H1 (cell line): ENCODE measurements around the gene TMPRSS3. TPM values are rescaled to one million over a fixed set of nuclear protein-coding genes. Genes with fewer than 3 reads are reported as not detected.

Experiments
- CTCF ChIA-PET: fragments of 300-600 bp; sonication (Branson Sonifier 250); formaldehyde crosslinking; loops from one replicate; lab custom pipeline; 2021; ENCODE audit not compliant: partially characterized antibody; lab: Charles Lee
- POLR2A ChIA-PET: fragments of 300-600 bp; sonication (Branson Sonifier 250); formaldehyde crosslinking; loops from one replicate; lab custom pipeline; 2021; ENCODE audit warnings: inconsistent platforms; ENCODE audit not compliant: partially characterized antibody; lab: Charles Lee
- DNase-seq, 2 experiments: peaks; one replicate each; pipeline versions ENCODE4 v3.0.0 to v3.0.0-alpha.2; 2010 to 2022; ENCODE audit warnings: low spot score in 2 of 2, low read depth in 1 of 2, mixed read lengths in 1 of 2
- FAIRE-seq: peaks from 2 replicates; lab custom pipeline; 2011; peaks lifted over from hg19 to GRCh38; lab: Jason Lieb, UNC
- H2AFZ ChIP-seq: 2 replicates; pipeline ENCODE4 v1.8.1; 2012; ENCODE audit warnings: low read length, inconsistent platforms
- H2AK5ac ChIP-seq: 2 replicates; pipeline ENCODE4 v1.6.1; 2013; ENCODE audit warnings: low read depth, low read length
- H2BK120ac ChIP-seq: replicated peaks from 2 replicates; pipeline ENCODE3; 2013; ENCODE audit warnings: low read depth, low read length, inconsistent platforms
- H2BK12ac ChIP-seq: 2 replicates; pipeline ENCODE4 v1.6.1; 2013; ENCODE audit warnings: low read depth, low read length
- H2BK15ac ChIP-seq: 2 replicates; pipeline ENCODE4 v1.6.1; 2013; ENCODE audit warnings: low read length
- H2BK20ac ChIP-seq: 2 replicates; pipeline ENCODE4 v1.6.1; 2013; ENCODE audit warnings: low read length
- H2BK5ac ChIP-seq: 2 replicates; pipeline ENCODE4 v1.6.1; 2013; ENCODE audit warnings: low read depth, low read length
- H3K14ac ChIP-seq: 2 replicates; pipeline ENCODE4 v1.6.1; 2013; ENCODE audit warnings: inconsistent platforms; ENCODE audit not compliant: insufficient read length
- H3K18ac ChIP-seq: 2 replicates; pipeline ENCODE4 v1.6.1; 2013; ENCODE audit warnings: low read length; ENCODE audit errors: extremely low read depth
- H3K23ac ChIP-seq: 2 replicates; pipeline ENCODE4 v1.6.1; 2013; ENCODE audit warnings: inconsistent platforms; ENCODE audit not compliant: insufficient read length
- H3K23me2 ChIP-seq: 2 replicates; pipeline ENCODE4 v1.6.1; 2013; ENCODE audit warnings: low read depth, low read length
- H3K27ac ChIP-seq: 2 replicates; pipeline ENCODE4 v1.6.1; 2011; ENCODE audit warnings: low read depth, low read length, inconsistent platforms
- H3K27me3 ChIP-seq, 4 experiments: replicated peaks in 1 of 4; 1 replicate in 1 of 4; 2 replicates in 3 of 4; pipeline versions ENCODE4 v1.6.1 to v1.8.1; 2011 to 2013; ENCODE audit warnings: low read length in 3 of 4, mild to moderate bottlenecking in 3 of 4, inconsistent platforms in 2 of 4, mixed read lengths in 2 of 4, moderate library complexity in 1 of 4; ENCODE audit not compliant: control insufficient read depth in 3 of 4, insufficient read depth in 3 of 4; ENCODE audit errors: extremely low read depth in 1 of 4
- H3K36me3 ChIP-seq, 4 experiments: 2 replicates each; pipeline versions ENCODE4 v1.6.1 to v1.8.1; 2011 to 2013; ENCODE audit warnings: mild to moderate bottlenecking in 4 of 4, low read length in 3 of 4, moderate library complexity in 2 of 4, control low read depth in 1 of 4, inconsistent platforms in 1 of 4; ENCODE audit not compliant: insufficient read depth in 4 of 4, control insufficient read depth in 2 of 4
- H3K4ac ChIP-seq: replicated peaks from 2 replicates; pipeline ENCODE3; 2013; ENCODE audit warnings: low read length, low read depth, mixed read lengths, inconsistent platforms; ENCODE audit not compliant: insufficient read length
- H3K4me1 ChIP-seq, 4 experiments: replicated peaks in 1 of 4; 1 replicate in 1 of 4; 2 replicates in 3 of 4; pipeline versions ENCODE4 v1.6.1 to v1.8.1; 2011 to 2013; ENCODE audit warnings: low read length in 3 of 4, inconsistent platforms in 2 of 4, mixed read lengths in 1 of 4; ENCODE audit not compliant: insufficient read depth in 4 of 4, control insufficient read depth in 3 of 4
- H3K4me2 ChIP-seq, 2 experiments: 2 replicates each; pipeline versions ENCODE4 v1.6.1 to v1.8.1; 2011 to 2013; ENCODE audit warnings: low read depth in 2 of 2, low read length in 2 of 2, control low read depth in 1 of 2, inconsistent platforms in 1 of 2, mild to moderate bottlenecking in 1 of 2; ENCODE audit not compliant: insufficient read depth in 1 of 2
- H3K4me3 ChIP-seq, 4 experiments: fragments of 200-600, 300-600 bp in 1 of 4; sonication (generic), shearing (Covaris generic), sonication (Bioruptor Twin) in 1 of 4; 2 replicates each; pipeline versions ENCODE4 v1.5.1 to v1.8.1; 2011 to 2016; ENCODE audit warnings: low read length in 4 of 4, low read depth in 3 of 4, control low read depth in 2 of 4, inconsistent platforms in 2 of 4, mild to moderate bottlenecking in 2 of 4, mixed read lengths in 1 of 4, moderate library complexity in 1 of 4; ENCODE audit not compliant: insufficient read depth in 2 of 4; ENCODE audit errors: extremely low read depth in 1 of 4
- H3K56ac ChIP-seq: replicated peaks from 2 replicates; pipeline ENCODE3; 2013; ENCODE audit warnings: low read depth, mild to moderate bottlenecking, mixed read lengths, low read length, inconsistent platforms; ENCODE audit not compliant: insufficient read length
- H3K79me1 ChIP-seq: 2 replicates; pipeline ENCODE4 v1.6.1; 2013; ENCODE audit warnings: low read depth, low read length, control low read depth
- H3K79me2 ChIP-seq, 2 experiments: 2 replicates each; pipeline versions ENCODE4 v1.6.1 to v1.8.1; 2012 to 2013; ENCODE audit warnings: low read length in 2 of 2, mild to moderate bottlenecking in 2 of 2, inconsistent platforms in 1 of 2; ENCODE audit not compliant: insufficient read depth in 2 of 2, control insufficient read depth in 1 of 2
- H3K9ac ChIP-seq, 4 experiments: replicated peaks in 1 of 4; 1 replicate in 1 of 4; 2 replicates in 3 of 4; pipeline versions ENCODE4 v1.6.1 to v1.8.1; 2011 to 2013; ENCODE audit warnings: low read depth in 3 of 4, low read length in 3 of 4, control low read depth in 2 of 4, mild to moderate bottlenecking in 2 of 4, moderate library complexity in 2 of 4, inconsistent platforms in 1 of 4; ENCODE audit errors: extremely low read depth in 1 of 4
- H3K9me3 ChIP-seq, 2 experiments: 2 replicates each; pipeline versions ENCODE4 v1.6.1 to v1.8.1; 2012 to 2013; ENCODE audit warnings: mild to moderate bottlenecking in 2 of 2, moderate library complexity in 2 of 2, control low read depth in 1 of 2, inconsistent platforms in 1 of 2, low read depth in 1 of 2, low read length in 1 of 2, mixed read lengths in 1 of 2; ENCODE audit not compliant: insufficient read depth in 2 of 2
- H4K20me1 ChIP-seq, 2 experiments: replicated peaks in 1 of 2; 2 replicates each; pipeline versions ENCODE3 to v1.8.1; 2011 to 2013; ENCODE audit warnings: inconsistent platforms in 2 of 2, low read length in 2 of 2, mild to moderate bottlenecking in 1 of 2; ENCODE audit not compliant: insufficient read depth in 2 of 2, control insufficient read depth in 1 of 2
- H4K5ac ChIP-seq: 2 replicates; pipeline ENCODE4 v1.6.1; 2013; ENCODE audit warnings: low read length, low read depth, mixed read lengths, inconsistent platforms; ENCODE audit not compliant: insufficient read length
- H4K8ac ChIP-seq: 2 replicates; pipeline ENCODE4 v1.8.0; 2013; ENCODE audit warnings: mild to moderate bottlenecking, moderate library complexity, low read length, inconsistent platforms; ENCODE audit not compliant: insufficient read depth; ENCODE audit errors: extremely low read depth
- H4K91ac ChIP-seq: replicated peaks from 2 replicates; pipeline ENCODE3; 2013; ENCODE audit warnings: low read length, mixed read lengths, inconsistent platforms; ENCODE audit not compliant: insufficient read length
- CEBPB ChIP-seq: IDR thresholded peaks from 2 replicates; pipeline ENCODE4 v1.6.1; 2012; ENCODE audit warnings: low read depth, low read length
- HDAC2 ChIP-seq, 2 experiments: fragments of 300-600 bp in 1 of 2; sonication (generic) in 1 of 2; IDR thresholded peaks; 2 replicates each; pipeline ENCODE4 v1.6.1; 2011 to 2012; ENCODE audit warnings: low read depth in 2 of 2, low read length in 2 of 2, mild to moderate bottlenecking in 2 of 2, moderate library complexity in 2 of 2, borderline replicate concordance in 1 of 2, inconsistent platforms in 1 of 2
- KDM1A ChIP-seq: fragments of 200-600, 300-600 bp; sonication (generic); IDR thresholded peaks from 2 replicates; pipeline ENCODE4 v1.7.1; 2016; ENCODE audit warnings: mild to moderate bottlenecking, low read length, borderline replicate concordance
- SIRT6 ChIP-seq: IDR thresholded peaks from one replicate; pipeline ENCODE4 v1.7.1; 2012; ENCODE audit warnings: low read length, inconsistent platforms
- WGBS, 2 experiments: shearing (Covaris generic) in 1 of 2; methylation state at CpG; one replicate each; pipeline versions ENCODE4 v1.1.6 to v1.1.7; 2013 to 2015; ENCODE audit warnings: low lambda C conversion rate in 2 of 2, mixed read lengths in 2 of 2, inconsistent platforms in 1 of 2, low coverage in 1 of 2, missing lambda C conversion rate in 1 of 2; ENCODE audit not compliant: insufficient replicate concordance in 2 of 2, insufficient coverage in 1 of 2, insufficient read length in 1 of 2; ENCODE audit errors: extremely low coverage in 1 of 2, missing lambda C conversion rate in 1 of 2; 5-methylcytosine and 5-hydroxymethylcytosine counted together
- polyA plus RNA-seq, 7 experiments: library from polyadenylated mRNA; depleted of rRNA in 3 of 7; stranded (reverse) in 5 of 7; unstranded in 2 of 7; fragments of >200 nt in 5 of 7; fragments of 200-250 nt in 2 of 7; gene quantifications; 1 replicate in 5 of 7; 2 replicates in 1 of 7; 4 replicates in 1 of 7; pipeline versions ENCODE4 v1.2.1 to v1.2.3, GENCODE V29; 2011 to 2013; ENCODE audit warnings: missing spikeins in 2 of 7, mixed read lengths in 2 of 7
- total RNA-seq: library from RNA; stranded (reverse); fragmentation: NEBNext Ultra II Directional; extraction: Animal tissue kit (Norgen Biotek cat#: 25700); gene quantifications from 2 replicates; pipeline ENCODE4 v1.2.1, GENCODE V29; 2021

The TMPRSS3 gene
- total and polyA plus RNA-seq, 2 of the 8 experiments (the other 6 are each of a cell fraction or from before 2014, with no cell fraction given): 0.38 TPM; not detected in 1

GRCh38 chr21:42363312-42363711, 32.5 kb downstream of the TMPRSS3 start:
- no peak overlapping the region for H2BK15ac ChIP-seq
- 87% methylated on average over 8 of the region's 8 CpGs; no CpG with 5 or more reads in 1 of the 2 experiments for WGBS, 2 experiments
- no peak overlapping the region for H2BK12ac ChIP-seq
- ChIA-PET POLR2A (no interaction called here), CTCF (interaction anchor here (1.2 to 4.0 kb wide), 2 partner anchors 18 to 25 kb away, joined by 5 to 28 read pairs; no protein-coding TSS in a partner anchor)
- no peaks in the 10 kb centered on the region for H3K36me3 ChIP-seq
- H3K9me3 ChIP-seq: peaks cover 8% of the 10 kb centered on the region in 2 experiments
- no peaks in the 10 kb centered on the region for H3K27me3 ChIP-seq
- no peak overlapping the region for H2AK5ac ChIP-seq
- no peaks in the 10 kb centered on the region for H3K79me1 ChIP-seq
- no peak overlapping the region for H2BK120ac ChIP-seq
- H3K56ac ChIP-seq: no peak overlapping the region
- DNase-seq (no peak), FAIRE-seq (no peak)
- no peak overlapping the region for H3K27ac ChIP-seq
- H4K91ac ChIP-seq: no peak overlapping the region
- no peak overlapping the region for H2BK5ac ChIP-seq
- no peak overlapping the region for H3K18ac ChIP-seq
- no peak overlapping the region for H3K9ac ChIP-seq
- H4K8ac ChIP-seq: no peak overlapping the region
- H3K4ac ChIP-seq: no peak overlapping the region
- H2BK20ac ChIP-seq: no peak overlapping the region
- no peak overlapping the region for H3K14ac ChIP-seq
- no peak overlapping the region for H3K4me2 ChIP-seq
- H4K20me1 ChIP-seq: no peaks in the 10 kb centered on the region
- no peak overlapping the region for H3K23ac ChIP-seq
- H3K4me3 ChIP-seq: no peak overlapping the region
- H3K23me2 ChIP-seq: no peaks in the 10 kb centered on the region
- H4K5ac ChIP-seq: no peak overlapping the region
- H3K79me2 ChIP-seq: no peaks in the 10 kb centered on the region
- TF ChIP-seq KDM1A (no peak), SIRT6 (no peak), CEBPB (no peak), HDAC2 (IDR thresholded peaks at IDR 0.05; ENCODE audit: borderline replicate concordance in 1 of 2, low read depth in 2 of 2, low read length in 2 of 2) (no peak)
- H2AFZ ChIP-seq: no peak overlapping the region
- no peaks in the 10 kb centered on the region; a peak in 2 of 7 replicates for H3K4me1 ChIP-seq
